ENCODE measurements around the gene FAM185A.
"Not testable (repeated sequence)": the region's sequence is repeated elsewhere in the genome, so short reads cannot be mapped to it uniquely, and the experiment has no call there.

DNA sequence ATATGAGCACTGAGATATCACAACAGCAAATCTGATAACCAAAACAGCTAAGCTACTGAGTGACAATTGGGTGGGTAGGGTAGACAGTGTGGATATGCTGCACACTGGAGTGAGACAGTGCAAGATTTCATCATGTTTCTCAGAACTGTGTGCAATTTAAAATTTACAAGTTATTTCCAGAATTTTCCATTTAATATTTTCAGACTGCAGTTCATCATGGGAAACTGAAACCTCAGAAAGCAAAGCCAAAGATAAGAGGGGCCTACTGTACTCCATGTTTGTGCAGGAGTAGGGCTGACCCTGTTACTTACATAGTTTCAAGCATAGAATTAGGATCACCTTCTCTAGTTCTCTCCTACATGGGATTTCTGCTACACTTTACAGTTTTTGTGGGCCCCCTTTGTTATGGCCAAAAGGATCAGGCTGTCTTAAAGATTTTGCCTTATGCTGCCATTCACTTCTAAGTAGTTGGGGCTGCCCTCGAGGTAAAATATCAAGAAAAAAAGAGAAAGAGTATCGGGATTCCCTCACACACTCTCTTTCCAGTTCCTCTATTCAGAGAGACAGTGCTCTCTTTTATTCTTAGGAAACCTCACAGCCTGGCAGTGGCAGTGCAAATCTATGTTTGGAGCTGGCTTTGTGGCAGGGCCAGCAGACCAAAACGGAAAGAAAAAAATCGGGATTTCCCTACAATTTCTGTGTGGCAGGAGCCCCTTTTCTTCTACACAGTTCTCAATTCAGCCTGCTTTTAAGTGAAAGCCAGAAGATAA is 6.6 kb upstream of the FAM185A start:
- TF ChIP-seq, protein P1, sequence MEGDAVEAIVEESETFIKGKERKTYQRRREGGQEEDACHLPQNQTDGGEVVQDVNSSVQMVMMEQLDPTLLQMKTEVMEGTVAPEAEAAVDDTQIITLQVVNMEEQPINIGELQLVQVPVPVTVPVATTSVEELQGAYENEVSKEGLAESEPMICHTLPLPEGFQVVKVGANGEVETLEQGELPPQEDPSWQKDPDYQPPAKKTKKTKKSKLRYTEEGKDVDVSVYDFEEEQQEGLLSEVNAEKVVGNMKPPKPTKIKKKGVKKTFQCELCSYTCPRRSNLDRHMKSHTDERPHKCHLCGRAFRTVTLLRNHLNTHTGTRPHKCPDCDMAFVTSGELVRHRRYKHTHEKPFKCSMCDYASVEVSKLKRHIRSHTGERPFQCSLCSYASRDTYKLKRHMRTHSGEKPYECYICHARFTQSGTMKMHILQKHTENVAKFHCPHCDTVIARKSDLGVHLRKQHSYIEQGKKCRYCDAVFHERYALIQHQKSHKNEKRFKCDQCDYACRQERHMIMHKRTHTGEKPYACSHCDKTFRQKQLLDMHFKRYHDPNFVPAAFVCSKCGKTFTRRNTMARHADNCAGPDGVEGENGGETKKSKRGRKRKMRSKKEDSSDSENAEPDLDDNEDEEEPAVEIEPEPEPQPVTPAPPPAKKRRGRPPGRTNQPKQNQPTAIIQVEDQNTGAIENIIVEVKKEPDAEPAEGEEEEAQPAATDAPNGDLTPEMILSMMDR (conservative IDR thresholded peaks at IDR 0.05; ENCODE audit: low read depth, low read length) = not testable (repeated sequence)
- TF ChIP-seq MXI1 (IDR thresholded peaks at IDR 0.05; ENCODE audit: borderline replicate concordance, low read depth, low read length); RFX5 (IDR thresholded peaks at IDR 0.05; ENCODE audit: low read depth, low read length); POLR2A (IDR thresholded peaks at IDR 0.05; ENCODE audit: low read depth, low read length); SMC3 (IDR thresholded peaks at IDR 0.05; ENCODE audit: low read depth, low read length); MAZ (IDR thresholded peaks at IDR 0.05; ENCODE audit: borderline replicate concordance, low read depth, low read length); FOS (IDR thresholded peaks at IDR 0.05; ENCODE audit: low read depth, low read length); MAFK (IDR thresholded peaks at IDR 0.05; ENCODE audit: low read depth, low read length); RCOR1 (IDR thresholded peaks at IDR 0.05; ENCODE audit: insufficient replicate concordance, low read length); RAD21 (IDR thresholded peaks at IDR 0.05; ENCODE audit: low read length): not testable (repeated sequence)
- TF ChIP-seq, protein P2, sequence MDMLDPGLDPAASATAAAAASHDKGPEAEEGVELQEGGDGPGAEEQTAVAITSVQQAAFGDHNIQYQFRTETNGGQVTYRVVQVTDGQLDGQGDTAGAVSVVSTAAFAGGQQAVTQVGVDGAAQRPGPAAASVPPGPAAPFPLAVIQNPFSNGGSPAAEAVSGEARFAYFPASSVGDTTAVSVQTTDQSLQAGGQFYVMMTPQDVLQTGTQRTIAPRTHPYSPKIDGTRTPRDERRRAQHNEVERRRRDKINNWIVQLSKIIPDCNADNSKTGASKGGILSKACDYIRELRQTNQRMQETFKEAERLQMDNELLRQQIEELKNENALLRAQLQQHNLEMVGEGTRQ (IDR thresholded peaks at IDR 0.05; ENCODE audit: low read depth, low read length) = not testable (repeated sequence)
